GM19025 (cell line): ENCODE results near the gene SDE2.

ENCODE experiments used
- ATAC-seq: cut with Tn5 transposase; IDR thresholded peaks from one replicate; pipeline ENCODE4 v1.9.1; 2021; ENCODE audit warnings: mild to moderate bottlenecking, low read depth, moderate library complexity; ENCODE audit not compliant: unreplicated experiment

SDE2 gene

DNA sequence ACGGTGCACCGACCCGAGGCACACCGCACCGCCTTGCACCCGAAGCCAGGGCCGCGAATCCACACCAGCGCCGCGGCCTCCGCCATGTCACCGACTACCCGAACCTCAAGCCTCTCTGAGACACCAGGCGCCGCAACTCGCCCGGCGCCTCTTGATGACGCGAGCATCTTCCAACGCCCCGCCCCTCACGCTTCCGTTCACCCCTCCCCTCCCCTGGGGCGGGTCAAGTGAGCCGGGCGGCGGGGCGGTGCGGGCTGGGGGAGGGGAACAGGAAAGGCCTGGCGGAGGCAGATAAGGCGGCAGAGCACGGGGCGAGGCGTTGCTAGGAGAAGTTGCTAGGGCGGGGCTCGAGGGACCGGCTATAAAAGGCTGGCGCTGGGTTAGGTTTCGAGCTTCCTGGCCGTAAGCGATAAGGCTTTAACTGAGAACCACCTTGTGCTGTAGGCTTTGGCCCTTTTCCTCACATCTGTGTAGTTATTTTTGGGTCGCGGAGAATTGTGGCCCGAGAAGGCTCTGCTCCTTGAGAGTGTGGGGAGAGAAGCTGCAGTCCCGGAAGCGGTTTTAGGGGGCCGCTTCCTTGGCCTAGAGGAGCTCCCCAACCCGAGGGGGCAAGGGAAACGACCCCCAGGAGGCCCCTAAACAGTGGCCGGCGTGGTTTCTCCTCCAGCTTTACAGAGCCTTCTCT lies at the start of gene SDE2:
Gene SDE2, minus strand, starts transcription at position 117 of the 685 bp plus-strand sequence. Its CDS starts 31 bp downstream, at position 86.
- ATAC-seq = peak; percentile 78

DNA sequence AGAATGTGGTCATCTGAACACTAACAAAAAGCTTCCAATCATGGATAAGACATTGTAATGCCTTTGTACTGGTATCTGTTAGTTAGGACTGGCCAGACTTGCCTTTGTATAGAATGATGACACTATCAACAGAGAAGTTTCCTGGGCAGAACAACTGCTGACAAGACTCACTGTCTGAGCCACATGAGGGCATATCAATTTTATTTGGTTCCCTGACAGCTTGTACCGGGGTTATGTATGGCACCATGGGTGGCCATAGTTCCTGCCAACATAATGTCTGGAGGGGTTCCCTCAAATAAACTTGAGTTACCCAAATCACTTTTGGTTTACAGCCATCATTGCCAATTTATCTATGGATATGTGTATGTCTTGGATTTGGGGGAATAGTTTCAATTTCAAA lies 49.7 kb upstream of the SDE2 start:
- ATAC-seq = no peak

DNA sequence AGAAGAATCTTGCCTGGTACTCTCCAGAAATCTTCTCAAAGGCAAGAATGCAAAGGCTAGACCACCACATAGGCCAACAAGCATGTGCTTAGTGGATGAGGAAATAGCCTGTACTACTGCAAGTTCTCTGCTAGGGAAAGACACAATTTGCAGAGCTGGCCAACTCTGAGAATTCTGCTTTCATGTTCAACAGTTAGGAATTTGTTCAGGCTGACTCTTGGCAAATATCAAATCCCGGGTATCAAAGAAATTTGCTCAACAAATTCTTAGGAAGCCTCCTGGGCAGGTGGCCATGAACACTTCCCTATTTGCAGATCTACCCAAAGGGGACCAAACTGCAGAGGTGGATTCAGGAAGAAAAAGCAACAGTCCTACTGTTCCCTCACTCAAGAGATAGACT lies 48.4 kb upstream of the SDE2 start:
- ATAC-seq = no peak

DNA sequence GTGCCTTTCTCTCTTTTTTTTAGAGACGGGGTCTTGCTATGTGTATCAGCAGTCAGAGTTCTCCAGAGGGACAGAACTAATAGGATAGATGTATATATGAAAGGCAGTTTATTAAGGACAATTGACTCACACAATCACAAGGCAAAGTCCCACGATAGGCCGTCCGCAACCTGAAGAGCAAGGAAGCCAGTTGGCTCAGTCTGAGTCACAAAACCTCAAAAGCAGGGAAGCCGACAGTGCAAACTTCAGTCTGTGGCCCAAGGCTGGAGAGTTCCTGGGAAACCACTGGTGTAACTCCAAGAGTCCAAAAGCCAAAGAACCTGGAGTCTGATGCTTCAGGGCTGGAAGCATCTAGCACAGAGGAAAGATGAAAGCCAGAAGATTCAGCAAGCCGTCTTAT lies 47.1 kb upstream of the SDE2 start:
- no peak for ATAC-seq

DNA sequence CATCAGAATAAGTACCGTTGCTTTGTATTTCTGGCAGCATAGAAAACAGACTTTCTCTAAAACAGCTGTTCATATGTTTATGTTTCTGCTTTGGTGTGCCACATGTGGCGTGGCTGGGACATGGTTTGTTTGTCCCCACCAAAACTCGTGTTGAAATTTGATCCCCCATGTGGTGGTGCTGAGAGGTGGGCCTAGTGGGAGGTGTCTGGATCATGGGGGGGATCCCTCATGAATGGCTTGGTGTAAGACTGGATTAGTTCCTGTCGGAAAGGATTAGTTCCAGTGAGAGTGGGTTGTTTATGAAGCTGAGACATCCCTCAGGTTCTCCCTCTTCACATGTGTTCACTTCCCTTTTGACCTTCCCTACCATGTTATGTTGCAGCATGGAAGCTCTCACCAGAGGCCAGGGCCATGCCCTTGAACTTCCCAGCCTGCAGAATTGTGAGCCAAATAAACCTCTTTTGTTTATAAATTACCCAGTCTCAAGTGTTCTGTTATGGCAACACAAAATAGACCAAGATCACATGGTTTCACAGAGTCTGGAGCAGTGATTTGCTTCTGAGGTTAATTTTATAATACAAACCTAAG lies 45.5 kb upstream of the SDE2 start:
- no peak for ATAC-seq

- ATAC-seq = no peak
Observed at GRCh38 chr1:226041419-226041818, 42.3 kb upstream of the SDE2 start.

DNA sequence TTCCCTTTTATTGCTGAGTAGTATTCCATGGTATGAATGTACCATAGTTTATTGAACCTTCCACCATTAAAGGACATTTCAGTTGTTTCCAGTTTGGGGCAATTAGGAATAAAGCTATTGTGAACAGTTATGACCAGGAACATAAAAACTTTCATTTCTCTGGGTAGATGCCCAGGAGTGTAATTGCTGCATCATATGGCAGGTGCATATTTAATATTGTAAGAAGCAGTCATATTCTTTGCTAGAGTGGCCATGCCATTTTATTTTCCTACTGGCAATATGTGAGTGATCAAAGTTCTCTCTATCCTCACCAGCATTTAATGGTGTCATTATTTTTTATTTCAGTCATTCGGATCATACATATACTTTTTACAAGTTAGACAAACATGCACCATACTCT lies 39.5 kb upstream of the SDE2 start:
- no peak for ATAC-seq

GRCh38 chr1:226035915-226036314 lies 36.8 kb upstream of the SDE2 start:
- ATAC-seq = no peak

GRCh38 chr1:226034482-226034881 lies 35.3 kb upstream of the SDE2 start:
- ATAC-seq = no peak

GRCh38 chr1:226033991-226034390 lies 34.8 kb upstream of the SDE2 start:
- ATAC-seq = no peak

DNA sequence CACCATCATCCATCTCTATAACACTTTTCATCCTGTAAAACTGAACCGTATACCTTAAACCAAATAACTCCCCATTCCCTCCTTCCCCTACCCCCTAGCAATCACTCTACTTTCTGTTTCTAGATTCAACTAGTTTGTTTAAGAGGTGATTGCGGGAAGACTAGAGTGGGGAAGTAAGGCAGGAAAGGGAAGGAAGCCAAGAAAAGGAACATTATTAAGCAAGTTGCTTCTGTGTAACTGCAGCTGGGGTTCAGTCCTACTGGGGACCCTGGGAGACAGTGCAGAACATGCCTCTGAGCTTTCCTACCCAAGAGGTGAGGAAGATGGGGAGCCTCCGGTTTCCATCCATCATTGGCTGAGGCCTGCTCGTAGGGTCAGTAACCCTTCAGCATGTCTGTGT lies 34.4 kb upstream of the SDE2 start:
- ATAC-seq = no peak

DNA sequence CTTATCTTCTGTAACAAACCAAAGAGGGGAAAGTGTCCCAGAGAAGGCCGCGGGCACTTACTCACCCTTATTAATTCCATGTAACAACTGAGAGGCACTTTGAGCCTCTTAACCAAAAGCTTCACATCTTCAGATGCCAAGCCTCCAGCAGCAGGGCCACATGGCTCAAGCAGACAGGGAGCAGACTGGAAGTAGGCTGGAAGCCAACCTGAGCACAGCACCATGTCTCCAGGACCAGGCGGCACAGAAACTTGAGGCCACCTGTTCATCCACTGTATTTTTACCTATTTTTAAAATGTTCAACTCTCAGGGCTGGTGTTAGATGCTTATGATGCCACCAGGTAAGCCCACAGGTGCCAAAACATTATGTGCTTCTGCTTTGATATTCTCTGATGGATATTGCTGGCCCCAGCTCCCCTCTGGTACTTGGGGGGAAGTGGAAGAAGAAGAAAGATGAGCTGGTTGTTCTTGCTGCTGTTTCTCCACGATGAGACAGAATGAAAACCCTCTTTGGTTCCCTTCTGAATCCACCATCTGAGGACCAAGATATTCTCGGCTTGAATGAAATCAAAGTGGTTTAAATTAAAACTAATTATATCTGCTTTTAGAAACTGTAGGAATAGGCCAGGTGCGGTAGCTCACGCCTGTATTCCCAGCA lies 30.6 kb upstream of the SDE2 start:
- no peak for ATAC-seq

GRCh38 chr1:226029093-226029496 lies 30.0 kb upstream of the SDE2 start:
- peak; percentile 83 for ATAC-seq

DNA sequence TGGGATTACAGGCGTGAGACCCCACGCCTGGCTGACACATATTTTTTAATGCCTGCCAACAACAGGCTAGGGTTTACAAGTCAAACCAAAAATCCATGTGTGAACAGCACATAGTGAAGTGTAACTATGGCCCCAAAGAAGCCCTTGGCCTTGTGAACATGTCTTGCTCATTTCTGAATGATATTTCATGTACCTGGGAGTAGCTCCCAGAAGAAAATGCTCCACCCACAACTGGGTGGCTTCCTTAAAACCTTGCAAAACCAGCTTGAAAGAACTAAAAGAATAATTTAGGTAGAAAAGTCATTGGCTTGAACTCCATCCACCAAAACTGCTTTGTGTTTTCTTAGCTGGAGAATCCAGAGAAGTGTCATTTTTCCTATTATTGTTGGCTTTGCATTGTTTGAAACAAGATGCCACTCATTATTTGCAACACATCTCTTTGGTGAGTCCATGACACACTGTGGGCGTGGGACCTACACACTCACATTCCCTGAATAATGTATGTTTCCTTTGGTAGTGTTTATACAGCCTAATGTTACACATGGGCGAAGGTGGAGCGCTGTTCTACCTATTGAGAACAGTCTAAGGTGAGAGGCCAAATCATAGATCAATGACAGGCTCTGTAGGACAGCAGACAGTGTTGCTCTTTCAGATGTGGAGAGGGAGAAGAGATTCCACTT lies 28.5 kb upstream of the SDE2 start:
- no peak for ATAC-seq

DNA sequence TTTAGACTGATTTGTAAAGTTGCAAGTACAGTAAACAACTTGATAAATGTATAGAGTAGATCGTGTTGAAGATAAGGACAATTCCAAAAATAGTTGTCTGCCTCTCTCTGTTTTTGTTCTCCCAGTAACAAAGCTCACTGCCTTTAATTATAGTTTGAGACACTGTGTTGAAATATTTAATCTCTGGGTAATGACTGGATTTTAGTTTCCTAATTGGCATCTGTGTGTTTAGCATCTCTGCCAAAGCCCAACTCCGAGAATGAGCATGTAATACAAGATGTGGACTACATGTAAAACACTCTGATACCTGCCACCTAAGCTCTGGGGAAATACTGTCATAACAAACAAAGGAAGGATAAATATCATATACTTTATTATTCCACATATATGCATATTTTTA lies 27.7 kb upstream of the SDE2 start:
- ATAC-seq = no peak

DNA sequence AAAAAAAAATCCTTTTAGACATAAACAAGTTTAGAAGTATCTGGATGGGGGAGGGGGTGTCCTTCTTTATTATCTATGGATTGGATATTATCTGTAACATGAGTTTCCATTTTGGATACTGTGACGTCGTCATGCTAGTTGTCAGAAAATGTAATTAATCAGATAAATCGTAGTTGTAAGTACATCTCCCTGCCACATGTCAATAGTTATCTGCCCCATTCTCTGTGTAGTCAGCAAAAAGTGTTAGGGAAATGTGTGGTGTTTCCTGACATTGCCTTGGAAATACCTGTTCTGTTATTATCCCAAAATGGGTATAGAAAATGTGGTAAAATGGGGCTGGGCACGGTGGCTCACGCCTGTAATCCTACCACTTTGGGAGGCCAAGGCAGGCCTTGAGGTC lies 24.6 kb upstream of the SDE2 start:
- no peak for ATAC-seq

DNA sequence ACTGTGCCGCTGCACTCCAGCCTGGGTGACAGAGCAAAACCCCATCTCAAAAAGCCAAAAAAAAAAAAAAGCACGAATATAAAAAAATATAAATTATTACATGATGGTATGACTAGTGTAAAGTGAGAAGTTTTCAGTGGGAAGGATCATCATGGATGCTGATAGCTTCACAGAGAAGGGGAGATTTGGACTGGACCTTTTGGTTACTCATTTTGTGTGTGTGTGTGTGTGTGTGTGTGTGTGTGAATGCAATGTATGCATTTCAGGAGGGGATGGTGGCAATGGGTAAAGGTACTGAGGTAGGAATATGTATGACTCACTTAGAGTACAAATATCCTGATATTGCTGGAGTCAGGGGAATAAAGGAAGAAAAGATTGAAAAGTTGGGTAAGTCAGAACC lies 22.7 kb upstream of the SDE2 start:
- no peak for ATAC-seq

DNA sequence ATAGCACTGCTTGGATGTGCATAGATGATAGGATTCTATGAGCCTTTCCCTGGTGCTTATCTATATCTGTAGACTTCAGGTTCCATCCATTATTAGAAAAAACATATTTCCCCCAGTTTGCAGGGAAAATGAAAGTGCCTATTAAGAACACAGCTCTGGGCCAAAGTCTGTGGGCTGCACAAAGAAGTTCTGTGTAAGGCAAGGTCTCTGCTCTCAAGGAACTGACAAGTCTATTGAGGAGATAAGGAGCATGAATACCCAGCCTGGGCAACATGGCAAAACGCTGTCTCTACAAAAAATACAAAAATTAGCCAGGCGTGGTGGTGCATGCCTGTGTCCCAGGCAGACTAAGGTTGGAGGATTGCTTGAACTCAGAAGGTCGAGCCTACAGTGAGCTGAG lies 22.3 kb upstream of the SDE2 start:
- no peak for ATAC-seq

- no peak for ATAC-seq
Observed at GRCh38 chr1:226019572-226019971, 20.4 kb upstream of the SDE2 start.

- ATAC-seq = no peak
Observed at GRCh38 chr1:226017070-226017469, 17.9 kb upstream of the SDE2 start.

DNA sequence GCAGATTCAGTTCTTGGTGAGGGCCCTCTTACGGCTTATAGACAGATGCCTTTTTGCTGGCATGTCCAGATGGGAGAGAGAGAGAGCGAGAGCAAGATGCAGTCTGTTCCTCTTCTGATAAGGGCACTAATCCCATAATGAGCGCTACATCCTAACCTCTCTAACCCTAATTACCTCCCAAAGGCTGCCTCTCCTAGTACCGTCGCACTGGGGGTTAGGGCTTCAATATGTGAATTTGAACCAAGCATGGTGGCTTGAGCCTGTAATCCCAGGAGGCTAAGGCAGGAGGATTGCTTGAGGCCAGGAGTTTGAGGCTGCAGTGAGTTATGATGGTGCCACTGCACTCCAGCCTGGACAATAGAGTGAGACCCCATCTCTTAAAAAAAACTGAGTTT lies 10.5 kb upstream of the SDE2 start:
- ATAC-seq = no peak
